ENCODE data around the gene DAZAP1. TPM values are rescaled to one million over a fixed set of nuclear protein-coding genes. Genes with fewer than 3 reads are reported as not detected.
A peak's percentile ranks its signal among the peaks of the same experiment; 100 is the strongest.

The DAZAP1 gene
- total RNA-seq, 1 donor: 43.8 TPM

- no peak for DNase-seq (ENCODE audit: low read depth)
- TF ChIP-seq CTCF (IDR thresholded peaks at IDR 0.05; ENCODE audit: insufficient read depth, low read length): no peak
- H3K4me3 ChIP-seq (ENCODE audit: low read depth, low read length): no peak overlapping the region
These were observed 43.8 kb upstream of the DAZAP1 start for GRCh38 chr19:1363599-1363998.

GRCh38 chr19:1364070-1364704 lies 43.2 kb upstream of the DAZAP1 start:
- peak; percentile 24 for DNase-seq (ENCODE audit: low read depth)
- peak; percentile 47 for TF ChIP-seq CTCF (IDR thresholded peaks at IDR 0.05; ENCODE audit: insufficient read depth, low read length)
- H3K4me3 ChIP-seq (ENCODE audit: low read depth, low read length): no peak overlapping the region

GRCh38 chr19:1365319-1366269 lies 41.8 kb upstream of the DAZAP1 start:
- no peak for DNase-seq (ENCODE audit: low read depth)
- TF ChIP-seq CTCF (IDR thresholded peaks at IDR 0.05; ENCODE audit: insufficient read depth, low read length): no peak

GRCh38 chr19:1366296-1366695 lies 41.1 kb upstream of the DAZAP1 start:
- no peak for DNase-seq (ENCODE audit: low read depth)
- no peak for TF ChIP-seq CTCF (IDR thresholded peaks at IDR 0.05; ENCODE audit: insufficient read depth, low read length)
- no peak overlapping the region for H3K4me3 ChIP-seq (ENCODE audit: low read depth, low read length)

More at GRCh38 chr19:1365319-1366269, 41.8 kb upstream of the DAZAP1 start:
- no peak overlapping the region for H3K4me3 ChIP-seq (ENCODE audit: low read depth, low read length)

- DNase-seq (ENCODE audit: low read depth): no peak
- TF ChIP-seq CTCF (IDR thresholded peaks at IDR 0.05; ENCODE audit: insufficient read depth, low read length): no peak
- H3K4me3 ChIP-seq (ENCODE audit: low read depth, low read length): no peak overlapping the region
These were observed 40.2 kb upstream of the DAZAP1 start for GRCh38 chr19:1366899-1367870.

- no peak for DNase-seq (ENCODE audit: low read depth)
- no peak overlapping the region for H3K4me3 ChIP-seq (ENCODE audit: low read depth, low read length)
- no peak for TF ChIP-seq CTCF (IDR thresholded peaks at IDR 0.05; ENCODE audit: insufficient read depth, low read length)
These were observed 38.1 kb upstream of the DAZAP1 start for GRCh38 chr19:1369214-1369805.

All from fibroblast of the aortic adventitia (primary cell).